Kidney (tissue), 14 donors: ENCODE data around the gene MMAA. TPM values are rescaled to one million over a fixed set of nuclear protein-coding genes. Genes with fewer than 3 reads are reported as not detected.
"Not testable (repeated sequence)": the region's sequence is repeated elsewhere in the genome, so short reads cannot be mapped to it uniquely, and the experiment has no call there.

Experiments
- DNase-seq, 5 donors: peaks; one replicate each; pipeline ENCODE4 v3.0.0-alpha.2; 2013 to 2020
- FAIRE-seq: peaks from 2 replicates; lab custom pipeline; 2012; peaks lifted over from hg19 to GRCh38; lab: Jason Lieb, UNC
- H3K27ac ChIP-seq, 2 donors: one replicate each; pipeline ENCODE4 v1.7.0; 2013; ENCODE audit warnings: low read depth in 2 of 2, low read length in 2 of 2, inconsistent platforms in 1 of 2
- H3K27me3 ChIP-seq: one replicate; pipeline ENCODE4 v1.7.1; 2013; ENCODE audit warnings: low read length, inconsistent platforms; ENCODE audit not compliant: control insufficient read depth, insufficient read depth
- H3K36me3 ChIP-seq, 3 donors: one replicate each; pipeline versions ENCODE4 v1.7.0 to v1.7.1; 2013; ENCODE audit warnings: low read length in 3 of 3, control low read depth in 1 of 3, inconsistent platforms in 1 of 3; ENCODE audit not compliant: insufficient read depth in 3 of 3, control insufficient read depth in 2 of 3
- H3K4me1 ChIP-seq, 3 donors: one replicate each; pipeline versions ENCODE4 v1.7.0 to v1.7.1; 2013; ENCODE audit warnings: low read length in 3 of 3, inconsistent platforms in 1 of 3, low read depth in 1 of 3; ENCODE audit not compliant: control insufficient read depth in 2 of 3, insufficient read depth in 2 of 3
- H3K4me3 ChIP-seq, 3 donors: one replicate each; pipeline versions ENCODE4 v1.7.0 to v1.8.1; 2013; ENCODE audit warnings: low read length in 3 of 3, control low read depth in 1 of 3, inconsistent platforms in 1 of 3
- H3K9ac ChIP-seq, 3 donors: one replicate each; pipeline versions ENCODE4 v1.7.0 to v1.7.1; 2013; ENCODE audit warnings: low read length in 3 of 3, control low read depth in 1 of 3, inconsistent platforms in 1 of 3
- H3K9me3 ChIP-seq, 3 donors: one replicate each; pipeline versions ENCODE4 v1.7.0 to v1.7.1; 2013; ENCODE audit warnings: low read length in 3 of 3, control low read depth in 1 of 3, inconsistent platforms in 1 of 3; ENCODE audit not compliant: control insufficient read depth in 2 of 3, insufficient read depth in 1 of 3
- CTCF ChIP-seq: IDR thresholded peaks from 3 replicates; pipeline ENCODE4 v1.5.1; 2012; ENCODE audit warnings: mild to moderate bottlenecking, moderate library complexity, borderline replicate concordance; ENCODE audit not compliant: insufficient read depth; ENCODE audit errors: extremely low read depth
- intact Hi-C: fragments of 100-400 bp; cut with DNase I; formaldehyde crosslinking; loops from one replicate; pipeline ENCODE4 v1.11.1; 2022
- polyA plus RNA-seq: library from polyadenylated mRNA; stranded (reverse); fragments of 350-450 nt; fragmentation: Illumina TruSeq; extraction: RNeasy Lipid Tissue Mini Kit (QIAGEN cat#74804); gene quantifications from one replicate; pipeline ENCODE4 v1.2.3, GENCODE V29; 2014; ENCODE audit warnings: low read depth, low replicate concordance; ENCODE audit not compliant: insufficient read depth
- total RNA-seq: library from RNA; stranded (reverse); fragmentation: NEBNext Ultra II Directional; extraction: Animal tissue kit (Norgen Biotek cat#: 25700); gene quantifications from one replicate; pipeline ENCODE4 v1.2.1, GENCODE V29; 2021
- donor health status: control.
- donor health status: control.
- donor health status: control.
- donor health status: control.
- donor health status: control.
- donor health status: DM: yes; HTN: yes; CAD: no.
- donor health status: Normal renal cell carcinoma (clear cell type).

MMAA gene
- total and polyA plus RNA-seq, 2 donors from 2014 or later = 12.8 to 18.5 TPM

GRCh38 chr4:145583191-145584055, 35.8 kb upstream of the MMAA start:
- FAIRE-seq (no peak), DNase-seq (no peak)
- Histone ChIP-seq H3K4me3 (no peak overlapping the region), H3K27me3 (no peaks in the 10 kb centered on the region), H3K9ac (no peak overlapping the region), H3K9me3 (no peaks in the 10 kb centered on the region), H3K36me3 (no peaks in the 10 kb centered on the region), H3K4me1 (no peaks in the 10 kb centered on the region), H3K27ac (no peak overlapping the region)
- TF ChIP-seq CTCF = no peak
- intact Hi-C loops = no loop called here

GRCh38 chr4:145587088-145587754, 32.0 kb upstream of the MMAA start:
- FAIRE-seq (no peak), DNase-seq (no peak)
- no peaks in the 10 kb centered on the region for H3K9me3 ChIP-seq
- no peaks in the 10 kb centered on the region for H3K27me3 ChIP-seq
- no peaks in the 10 kb centered on the region for H3K4me1 ChIP-seq
- H3K4me3 ChIP-seq = no peak overlapping the region
- H3K36me3 ChIP-seq = no peaks in the 10 kb centered on the region
- H3K9ac ChIP-seq = no peak overlapping the region
- H3K27ac ChIP-seq = no peak overlapping the region
- intact Hi-C loops = no loop called here
- no peak for TF ChIP-seq CTCF

- H3K36me3 ChIP-seq, H3K27me3 ChIP-seq, H3K9ac ChIP-seq, FAIRE-seq, intact Hi-C loops, H3K9me3 ChIP-seq, H3K4me3 ChIP-seq, H3K4me1 ChIP-seq, H3K27ac ChIP-seq, DNase-seq: not testable (repeated sequence)
Measured at GRCh38 chr4:145589381-145589780, 29.8 kb upstream of the MMAA start.
